HUES64 (cell line): ENCODE data around the gene ADSS1.

Experiments used
- H3K27ac ChIP-seq: 2 replicates; pipeline ENCODE4 v1.7.0; 2013; ENCODE audit warnings: low read depth, low read length, inconsistent platforms
- H3K27me3 ChIP-seq: 2 replicates; pipeline ENCODE4 v1.6.1; 2013; ENCODE audit warnings: mild to moderate bottlenecking, low read length; ENCODE audit not compliant: insufficient read depth
- H3K36me3 ChIP-seq: 2 replicates; pipeline ENCODE4 v1.6.1; 2013; ENCODE audit warnings: mild to moderate bottlenecking, low read length; ENCODE audit not compliant: insufficient read depth
- H3K4me1 ChIP-seq: 2 replicates; pipeline ENCODE4 v1.6.1; 2013; ENCODE audit warnings: mild to moderate bottlenecking, low read length, moderate library complexity; ENCODE audit not compliant: insufficient read depth
- H3K4me3 ChIP-seq: 2 replicates; pipeline ENCODE4 v1.5.1; 2013; ENCODE audit warnings: mild to moderate bottlenecking, low read length, moderate library complexity
- H3K9ac ChIP-seq: 2 replicates; pipeline ENCODE4 v1.6.1; 2013; ENCODE audit warnings: mild to moderate bottlenecking, low read depth, low read length
- H3K9me3 ChIP-seq: 2 replicates; pipeline ENCODE4 v1.6.1; 2013; ENCODE audit warnings: low read depth, low read length; ENCODE audit not compliant: insufficient read depth
- WGBS: fragments of 150-250, 120-280 bp; methylation state at CpG from one replicate; pipeline ENCODE4 v1.1.7; 2013; ENCODE audit warnings: missing lambda C conversion rate; 5-methylcytosine and 5-hydroxymethylcytosine counted together

ADSS1 gene

GRCh38 chr14:104783484-104784217, 59.6 kb downstream of the ADSS1 start:
- H3K27me3 ChIP-seq, result no peaks in the 10 kb centered on the region
- H3K4me1 ChIP-seq, result no peaks in the 10 kb centered on the region
- peaks cover 10% of the 10 kb centered on the region for H3K36me3 ChIP-seq
- no peaks in the 10 kb centered on the region for H3K9me3 ChIP-seq
- 93% methylated on average over 16 of the region's 16 CpGs for WGBS
- H3K9ac ChIP-seq, result no peak overlapping the region
- no peak overlapping the region for H3K27ac ChIP-seq
- H3K4me3 ChIP-seq, result no peak overlapping the region

DNA sequence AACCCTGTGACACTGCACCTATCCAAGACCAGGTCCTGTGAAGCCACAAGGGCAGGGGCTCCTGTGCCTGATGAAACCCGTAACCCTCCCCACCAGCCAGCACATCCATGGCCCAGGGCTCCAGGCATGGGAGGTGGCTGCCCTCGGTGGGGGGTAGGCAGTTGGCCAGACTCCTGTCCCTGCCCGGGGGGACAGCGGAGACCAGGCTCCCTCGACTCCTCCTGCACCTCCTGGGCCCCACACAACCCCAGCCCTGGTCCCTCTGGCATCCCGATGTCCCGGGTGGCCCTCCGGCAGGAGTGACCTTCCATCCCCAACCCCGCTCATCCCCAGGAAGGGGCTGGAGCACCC, 60.2 kb downstream of the ADSS1 start:
- H3K9me3 ChIP-seq, result no peaks in the 10 kb centered on the region
- no peaks in the 10 kb centered on the region for H3K4me1 ChIP-seq
- H3K9ac ChIP-seq, result no peak overlapping the region
- H3K36me3 ChIP-seq, result peaks cover 12% of the 10 kb centered on the region
- no peak overlapping the region for H3K27ac ChIP-seq
- WGBS, result 95% methylated on average over 9 of the region's 9 CpGs
- no peaks in the 10 kb centered on the region for H3K27me3 ChIP-seq
- H3K4me3 ChIP-seq, result no peak overlapping the region

DNA sequence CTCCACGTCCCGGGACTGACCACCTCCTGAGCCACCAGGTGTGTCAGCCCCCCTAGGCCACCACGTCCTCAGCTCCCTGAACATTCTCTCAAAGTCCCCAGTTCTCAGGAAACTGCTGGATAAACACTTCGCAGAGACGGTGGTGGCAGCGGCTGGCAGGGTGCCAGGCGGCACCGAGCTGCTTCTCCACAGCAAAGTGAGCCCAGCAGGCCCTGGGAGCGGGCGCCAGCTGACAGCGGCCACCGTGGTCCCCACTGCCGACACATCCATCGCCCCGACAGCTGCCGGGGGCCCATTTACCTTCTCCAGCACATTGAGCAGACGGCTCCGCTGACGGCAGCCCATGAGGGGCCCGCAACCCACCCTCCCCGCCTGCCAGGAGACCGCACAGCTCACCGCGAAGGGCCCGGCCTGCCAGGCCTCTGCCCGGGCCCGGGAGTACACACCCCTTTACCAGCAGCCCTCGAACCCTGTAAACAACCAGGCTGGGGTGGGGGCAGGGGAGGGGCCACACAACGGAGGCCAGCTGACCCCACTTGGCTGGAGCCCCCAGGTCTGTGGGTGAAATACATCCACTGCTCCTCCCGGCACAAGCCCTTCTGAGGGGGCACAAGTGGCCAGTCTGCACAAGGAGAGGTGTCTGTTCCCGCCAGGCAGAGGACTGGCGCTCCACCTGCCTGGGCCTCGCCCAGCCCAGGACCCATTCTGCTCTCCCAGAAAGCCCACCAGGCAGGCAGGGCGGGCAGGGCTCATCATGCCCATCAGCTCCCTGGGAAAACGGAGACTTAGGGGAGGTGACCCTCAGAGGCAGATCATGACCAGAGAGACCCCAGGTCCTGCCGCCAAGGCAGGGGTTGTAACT, 61.0 kb downstream of the ADSS1 start:
- Histone ChIP-seq H3K27me3 (no peaks in the 10 kb centered on the region), H3K4me1 (no peaks in the 10 kb centered on the region), H3K9ac (peak overlapping the region; percentile 20; the same call in 1 of the 2 replicates), H3K27ac (no peak overlapping the region), H3K4me3 (no peak overlapping the region), H3K9me3 (no peaks in the 10 kb centered on the region), H3K36me3 (peaks cover 16% of the 10 kb centered on the region)
- whole genome bisulfite sequencing, result 95% methylated on average over 36 of the region's 36 CpGs

GRCh38 chr14:104785708-104786080, 61.7 kb downstream of the ADSS1 start:
- no peaks in the 10 kb centered on the region for H3K4me1 ChIP-seq
- H3K36me3 ChIP-seq, result peaks cover 21% of the 10 kb centered on the region
- no peaks in the 10 kb centered on the region for H3K9me3 ChIP-seq
- H3K4me3 ChIP-seq, result no peak overlapping the region
- no peak overlapping the region for H3K27ac ChIP-seq
- 96% methylated on average over 13 of the region's 13 CpGs for WGBS
- no peaks in the 10 kb centered on the region for H3K27me3 ChIP-seq
- H3K9ac ChIP-seq, result 0 out of 2 replicates have a peak overlapping the region, but pooled peaks have one; percentile 20

DNA sequence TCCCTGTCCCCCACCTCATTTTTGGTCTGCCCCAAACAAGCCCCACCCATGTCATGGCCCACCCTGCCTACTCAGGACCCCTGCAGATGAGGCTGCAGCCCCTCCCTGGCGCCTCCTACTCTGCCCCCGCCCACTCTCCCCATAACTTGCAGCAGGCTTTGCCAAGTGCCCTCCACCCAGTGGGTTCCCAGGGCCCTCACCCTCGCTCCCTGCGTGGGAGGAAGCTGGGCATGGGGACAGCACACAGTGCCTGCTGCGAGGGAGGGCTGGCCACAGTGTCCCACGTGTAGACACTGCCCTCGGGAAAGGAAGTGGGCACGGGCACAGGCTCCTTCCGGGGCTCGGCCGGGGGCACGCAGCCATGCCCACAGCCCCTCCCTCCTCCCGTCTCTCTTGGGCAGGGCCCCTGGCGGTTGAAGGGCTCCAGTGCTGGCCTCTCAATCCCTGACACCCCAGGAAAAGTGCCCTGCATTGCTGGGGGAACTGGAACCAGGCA, 62.1 kb downstream of the ADSS1 start:
- Histone ChIP-seq H3K9me3 (no peaks in the 10 kb centered on the region), H3K4me1 (no peaks in the 10 kb centered on the region), H3K9ac (no peak overlapping the region), H3K27ac (no peak overlapping the region), H3K27me3 (no peaks in the 10 kb centered on the region), H3K4me3 (no peak overlapping the region), H3K36me3 (peaks cover 25% of the 10 kb centered on the region)
- whole genome bisulfite sequencing, result 93% methylated on average over 12 of the region's 14 CpGs

- no peaks in the 10 kb centered on the region for H3K9me3 ChIP-seq
- no peak overlapping the region for H3K4me3 ChIP-seq
- no peak overlapping the region for H3K27ac ChIP-seq
- peaks cover 34% of the 10 kb centered on the region for H3K36me3 ChIP-seq
- no peaks in the 10 kb centered on the region for H3K27me3 ChIP-seq
- no peak overlapping the region for H3K9ac ChIP-seq
- no peaks in the 10 kb centered on the region for H3K4me1 ChIP-seq
- WGBS, result 95% methylated on average over 30 of the region's 30 CpGs
These were observed 63.0 kb downstream of the ADSS1 start for GRCh38 chr14:104786726-104787675.

GRCh38 chr14:104787736-104788135, 63.7 kb downstream of the ADSS1 start:
- Histone ChIP-seq H3K27me3 (no peaks in the 10 kb centered on the region), H3K27ac (no peak overlapping the region), H3K9ac (no peak overlapping the region), H3K4me3 (no peak overlapping the region), H3K4me1 (no peaks in the 10 kb centered on the region), H3K9me3 (no peaks in the 10 kb centered on the region), H3K36me3 (peaks cover 38% of the 10 kb centered on the region)
- WGBS, result 98% methylated on average over 7 of the region's 7 CpGs

DNA sequence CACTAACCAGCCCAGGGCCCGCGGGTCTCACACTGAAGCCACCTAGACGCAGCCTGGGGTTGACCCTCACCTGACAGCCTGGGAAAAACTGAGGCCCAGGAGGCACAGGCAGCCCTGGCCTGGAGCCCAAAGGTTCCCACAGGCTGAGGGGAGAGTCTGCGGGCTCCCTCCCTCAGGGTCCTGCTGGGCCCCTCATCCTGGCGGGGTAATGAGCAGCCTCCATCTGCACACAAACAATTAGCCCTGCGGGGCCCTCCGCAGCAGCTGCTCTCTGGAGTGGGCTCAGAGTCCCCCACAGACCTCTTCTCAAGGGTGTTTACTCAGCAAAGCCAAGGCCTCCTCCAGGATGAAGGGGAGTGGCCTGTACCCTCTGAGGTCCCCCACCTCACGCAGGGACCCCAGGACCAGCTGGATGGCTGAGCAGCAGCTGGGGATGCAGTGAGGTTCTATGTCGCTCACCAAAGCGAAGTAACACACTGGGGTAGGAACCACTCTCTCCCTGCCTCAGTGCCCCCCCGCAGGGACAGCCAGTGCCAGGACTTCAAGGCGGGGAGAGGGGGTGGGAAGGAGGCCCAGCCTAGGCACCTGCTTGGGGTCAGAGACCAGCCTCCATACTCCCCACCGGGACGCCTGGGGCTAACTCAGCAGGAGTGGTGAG, 64.3 kb downstream of the ADSS1 start:
- Histone ChIP-seq H3K36me3 (peaks cover 38% of the 10 kb centered on the region), H3K27ac (no peak overlapping the region), H3K9me3 (no peaks in the 10 kb centered on the region), H3K27me3 (no peaks in the 10 kb centered on the region), H3K4me3 (no peak overlapping the region), H3K4me1 (no peaks in the 10 kb centered on the region), H3K9ac (no peak overlapping the region)
- 93% methylated on average over 14 of the region's 14 CpGs for WGBS

GRCh38 chr14:104788873-104789663, 65.0 kb downstream of the ADSS1 start:
- Histone ChIP-seq H3K27me3 (0 out of 2 replicates have a peak, but pooled peaks cover under 1% of the 10 kb centered on the region), H3K4me1 (peaks cover 7% of the 10 kb centered on the region), H3K4me3 (no peak overlapping the region), H3K36me3 (peaks cover 38% of the 10 kb centered on the region), H3K9ac (no peak overlapping the region), H3K27ac (no peak overlapping the region), H3K9me3 (no peaks in the 10 kb centered on the region)
- WGBS, result 93% methylated on average over 39 of the region's 39 CpGs
